Mammary epithelial cell (primary cell): Measurements from ENCODE around the gene STRADA.

ENCODE experiments used
- EZH2 ChIP-seq: IDR thresholded peaks from 2 replicates; pipeline ENCODE4 v1.6.1; 2012; ENCODE audit warnings: low read length, inconsistent platforms, borderline replicate concordance
- TF ChIP-seq, protein P1 (sequence below), 2 donors: IDR thresholded peaks in 1 of 2; conservative IDR thresholded peaks in 1 of 2; 2 replicates each; pipeline ENCODE4 v1.5.1; 2011 to 2012; ENCODE audit warnings: inconsistent platforms in 2 of 2, low read length in 2 of 2, mild to moderate bottlenecking in 2 of 2, control low read depth in 1 of 2, low read depth in 1 of 2; ENCODE audit not compliant: insufficient read depth in 1 of 2; ENCODE audit errors: extremely low read depth in 1 of 2

DNA sequence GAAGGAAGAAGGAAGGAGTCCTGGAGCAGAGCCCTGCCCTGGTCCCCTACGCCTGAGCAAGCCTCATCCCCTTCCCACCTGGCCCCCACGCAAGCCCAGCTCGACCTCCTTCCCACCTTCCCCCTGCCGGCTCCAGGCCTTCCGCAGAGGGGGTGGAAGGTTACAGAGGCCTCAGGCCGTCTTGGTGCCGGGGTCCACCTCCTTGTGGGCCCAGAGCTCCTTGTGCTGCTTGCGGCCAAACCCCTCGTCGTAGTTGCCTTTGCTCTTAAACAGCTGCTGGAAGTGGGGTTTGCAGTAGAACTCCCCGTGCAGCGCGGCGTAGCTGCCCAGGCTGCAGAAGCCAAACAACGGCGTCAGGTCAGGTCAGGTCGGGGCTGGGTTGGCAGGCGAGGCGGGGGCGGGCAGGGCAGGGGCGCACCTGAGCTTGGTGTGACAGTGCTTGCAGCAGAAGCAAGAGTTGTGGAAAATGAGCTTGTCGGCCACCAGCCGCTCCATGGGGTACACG, 43.2 kb downstream of the STRADA start:
- TF ChIP-seq, protein P1, sequence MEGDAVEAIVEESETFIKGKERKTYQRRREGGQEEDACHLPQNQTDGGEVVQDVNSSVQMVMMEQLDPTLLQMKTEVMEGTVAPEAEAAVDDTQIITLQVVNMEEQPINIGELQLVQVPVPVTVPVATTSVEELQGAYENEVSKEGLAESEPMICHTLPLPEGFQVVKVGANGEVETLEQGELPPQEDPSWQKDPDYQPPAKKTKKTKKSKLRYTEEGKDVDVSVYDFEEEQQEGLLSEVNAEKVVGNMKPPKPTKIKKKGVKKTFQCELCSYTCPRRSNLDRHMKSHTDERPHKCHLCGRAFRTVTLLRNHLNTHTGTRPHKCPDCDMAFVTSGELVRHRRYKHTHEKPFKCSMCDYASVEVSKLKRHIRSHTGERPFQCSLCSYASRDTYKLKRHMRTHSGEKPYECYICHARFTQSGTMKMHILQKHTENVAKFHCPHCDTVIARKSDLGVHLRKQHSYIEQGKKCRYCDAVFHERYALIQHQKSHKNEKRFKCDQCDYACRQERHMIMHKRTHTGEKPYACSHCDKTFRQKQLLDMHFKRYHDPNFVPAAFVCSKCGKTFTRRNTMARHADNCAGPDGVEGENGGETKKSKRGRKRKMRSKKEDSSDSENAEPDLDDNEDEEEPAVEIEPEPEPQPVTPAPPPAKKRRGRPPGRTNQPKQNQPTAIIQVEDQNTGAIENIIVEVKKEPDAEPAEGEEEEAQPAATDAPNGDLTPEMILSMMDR (conservative IDR thresholded peaks at IDR 0.05 in 1 of 2, IDR thresholded peaks at IDR 0.05 in 1 of 2; ENCODE audit: extremely low read depth in 1 of 2, insufficient read depth in 1 of 2, low read depth in 1 of 2, low read length in 2 of 2): no peak
- no peak for TF ChIP-seq EZH2
